ENCODE measurements around the gene ATP8A1. TPM values are rescaled to one million over a fixed set of nuclear protein-coding genes. Genes with fewer than 3 reads are reported as not detected.

The ATP8A1 gene
- total and polyA plus RNA-seq, 8 donors: 4.8 to 15.3 (median 10.8) TPM

- WGBS, 2 donors: 92 to 99% methylated on average over 2 of the region's 2 CpGs
- DNase-seq: no peak
- no peak overlapping the region for H3K4me3 ChIP-seq
- TF ChIP-seq CTCF (IDR thresholded peaks at IDR 0.05): no peak
- FAIRE-seq: no peak
- H3K27me3 ChIP-seq: no peaks in the 10 kb centered on the region
- no peak overlapping the region for H3K27ac ChIP-seq
- intact Hi-C loops (cut with DNase I): no loop called here
- peaks cover 0 to 3% (median 0%) of the 10 kb centered on the region in 3 donors for H3K4me1 ChIP-seq
- no peaks in the 10 kb centered on the region for H3K9me3 ChIP-seq
- no peak for ATAC-seq
- H3K36me3 ChIP-seq: no peaks in the 10 kb centered on the region
These were observed 56.3 kb downstream of the ATP8A1 start for GRCh38 chr4:42600578-42600977.

- no peaks in the 10 kb centered on the region for H3K36me3 ChIP-seq
- 77 to 78% methylated on average over 2 of the region's 2 CpGs for WGBS, 2 donors
- DNase-seq: no peak
- intact Hi-C loops (cut with DNase I): no loop called here
- no peaks in the 10 kb centered on the region for H3K4me1 ChIP-seq
- no peak for ATAC-seq
- no peaks in the 10 kb centered on the region for H3K27me3 ChIP-seq
- no peak for FAIRE-seq
- no peak overlapping the region for H3K4me3 ChIP-seq
- TF ChIP-seq CTCF (IDR thresholded peaks at IDR 0.05): no peak
- no peaks in the 10 kb centered on the region for H3K9me3 ChIP-seq
- no peak overlapping the region for H3K27ac ChIP-seq
These were observed 60.0 kb downstream of the ATP8A1 start for GRCh38 chr4:42596918-42597317.

GRCh38 chr4:42594888-42595287 is 62.0 kb downstream of the ATP8A1 start:
- intact Hi-C loops (cut with DNase I): no loop called here
- ATAC-seq: no peak
- no peak overlapping the region for H3K4me3 ChIP-seq
- no peaks in the 10 kb centered on the region for H3K36me3 ChIP-seq
- no peaks in the 10 kb centered on the region for H3K9me3 ChIP-seq
- H3K27ac ChIP-seq: no peak overlapping the region
- no peaks in the 10 kb centered on the region for H3K27me3 ChIP-seq
- no peak for DNase-seq
- 63 to 89% methylated on average over 1 of the region's 1 CpG for WGBS, 2 donors
- TF ChIP-seq CTCF (IDR thresholded peaks at IDR 0.05): no peak
- FAIRE-seq: no peak
- H3K4me1 ChIP-seq: no peaks in the 10 kb centered on the region

- no peak for FAIRE-seq
- H3K4me1 ChIP-seq: no peaks in the 10 kb centered on the region
These were observed 68.0 kb downstream of the ATP8A1 start for GRCh38 chr4:42588909-42589308.

GRCh38 chr4:42586775-42587174 is 70.1 kb downstream of the ATP8A1 start:
- FAIRE-seq: no peak
- WGBS, 2 donors: 73 to 78% methylated on average over 1 of the region's 1 CpG
- no peaks in the 10 kb centered on the region for H3K36me3 ChIP-seq

More at GRCh38 chr4:42588909-42589308, 68.0 kb downstream of the ATP8A1 start:
- Histone ChIP-seq H3K27me3 (no peaks in the 10 kb centered on the region), H3K36me3 (no peaks in the 10 kb centered on the region), H3K9me3 (no peaks in the 10 kb centered on the region), H3K27ac (no peak overlapping the region), H3K4me3 (no peak overlapping the region)
- intact Hi-C loops (cut with DNase I): no loop called here
- no peak for DNase-seq
- no peak for TF ChIP-seq CTCF (IDR thresholded peaks at IDR 0.05)
- no peak for ATAC-seq
- WGBS, 2 donors: 99 to 100% methylated on average over 2 of the region's 2 CpGs

More at GRCh38 chr4:42586775-42587174, 70.1 kb downstream of the ATP8A1 start:
- Histone ChIP-seq H3K27ac (no peak overlapping the region), H3K4me1 (no peaks in the 10 kb centered on the region), H3K4me3 (no peak overlapping the region), H3K27me3 (no peaks in the 10 kb centered on the region), H3K9me3 (no peaks in the 10 kb centered on the region)
- intact Hi-C loops (cut with DNase I): no loop called here
- no peak for TF ChIP-seq CTCF (IDR thresholded peaks at IDR 0.05)
- DNase-seq (no peak), ATAC-seq (no peak)
